ENCODE results near the gene PADI4. TPM values are rescaled to one million over a fixed set of nuclear protein-coding genes. Genes with fewer than 3 reads are reported as not detected.

PADI4 gene
- total RNA-seq, 1 experiment from 2014 or later, result 0.26 TPM

DNA sequence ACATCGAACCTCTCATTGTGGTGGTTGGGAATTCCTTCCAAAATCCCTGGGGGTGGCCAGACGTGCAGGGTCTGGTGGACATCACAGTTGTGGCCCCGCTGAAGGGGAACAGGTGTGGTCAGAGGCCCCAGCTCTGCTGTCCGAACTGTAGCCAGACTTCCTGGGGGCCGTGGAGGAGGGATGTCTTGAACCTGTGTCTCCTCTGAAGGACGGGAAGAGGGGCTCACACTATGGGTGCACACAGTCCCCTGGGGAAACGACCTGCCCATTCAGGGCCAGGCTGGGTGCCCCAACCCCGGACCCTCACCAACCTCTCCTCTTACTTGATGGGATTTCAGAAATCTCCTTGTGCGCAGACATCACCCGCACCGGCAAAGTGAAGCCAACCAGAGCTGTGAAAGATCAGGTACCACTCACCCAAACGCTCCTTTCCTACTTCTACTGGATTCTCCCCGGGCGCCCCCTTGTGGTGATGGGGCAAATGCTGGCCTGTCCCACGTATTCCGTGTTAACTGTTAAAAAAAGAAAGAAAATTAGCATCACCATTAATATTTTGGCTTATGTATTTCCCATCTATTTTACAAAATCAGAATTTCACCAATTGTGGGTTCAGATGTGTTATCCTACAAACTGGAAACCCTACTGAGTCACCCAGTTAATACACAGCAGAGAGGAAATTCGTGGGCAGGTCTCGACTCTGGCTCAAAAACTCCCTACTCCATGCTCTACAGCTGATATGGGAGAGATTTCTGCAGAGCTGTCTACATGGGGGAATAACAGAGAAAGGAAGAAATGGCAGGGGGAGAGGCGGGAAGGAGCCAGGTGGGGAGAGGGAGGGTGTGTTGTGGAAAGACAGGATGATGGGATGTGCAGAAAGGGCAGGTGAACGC lies 28.1 kb downstream of the PADI4 start:
- no peaks in the 10 kb centered on the region for H3K36me3 Mint-ChIP-seq
- no peak overlapping the region for H3K4me3 Mint-ChIP-seq
- no peak overlapping the region for H3K27ac Mint-ChIP-seq
- DNase-seq (ENCODE audit: low spot score) (peak; percentile 91), ATAC-seq (peak; percentile 89)
- H3K27me3 Mint-ChIP-seq (ENCODE audit: low read depth), result no peaks in the 10 kb centered on the region
- ChIA-PET CTCF (interaction anchor here (0.6 to 2.1 kb wide), 31 partner anchors 10 to 276 kb away, joined by 3 to 12 read pairs (median 5); partner anchors contain the start of gene RCC2), POLR2A (interaction anchor here (0.6 kb wide), 1 partner anchor 22 kb away, joined by 5 read pairs; no protein-coding TSS in a partner anchor)
- TF ChIP-seq, protein P1, sequence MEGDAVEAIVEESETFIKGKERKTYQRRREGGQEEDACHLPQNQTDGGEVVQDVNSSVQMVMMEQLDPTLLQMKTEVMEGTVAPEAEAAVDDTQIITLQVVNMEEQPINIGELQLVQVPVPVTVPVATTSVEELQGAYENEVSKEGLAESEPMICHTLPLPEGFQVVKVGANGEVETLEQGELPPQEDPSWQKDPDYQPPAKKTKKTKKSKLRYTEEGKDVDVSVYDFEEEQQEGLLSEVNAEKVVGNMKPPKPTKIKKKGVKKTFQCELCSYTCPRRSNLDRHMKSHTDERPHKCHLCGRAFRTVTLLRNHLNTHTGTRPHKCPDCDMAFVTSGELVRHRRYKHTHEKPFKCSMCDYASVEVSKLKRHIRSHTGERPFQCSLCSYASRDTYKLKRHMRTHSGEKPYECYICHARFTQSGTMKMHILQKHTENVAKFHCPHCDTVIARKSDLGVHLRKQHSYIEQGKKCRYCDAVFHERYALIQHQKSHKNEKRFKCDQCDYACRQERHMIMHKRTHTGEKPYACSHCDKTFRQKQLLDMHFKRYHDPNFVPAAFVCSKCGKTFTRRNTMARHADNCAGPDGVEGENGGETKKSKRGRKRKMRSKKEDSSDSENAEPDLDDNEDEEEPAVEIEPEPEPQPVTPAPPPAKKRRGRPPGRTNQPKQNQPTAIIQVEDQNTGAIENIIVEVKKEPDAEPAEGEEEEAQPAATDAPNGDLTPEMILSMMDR (IDR thresholded peaks at IDR 0.05), result peak; percentile 91
- TF ChIP-seq, protein P2, sequence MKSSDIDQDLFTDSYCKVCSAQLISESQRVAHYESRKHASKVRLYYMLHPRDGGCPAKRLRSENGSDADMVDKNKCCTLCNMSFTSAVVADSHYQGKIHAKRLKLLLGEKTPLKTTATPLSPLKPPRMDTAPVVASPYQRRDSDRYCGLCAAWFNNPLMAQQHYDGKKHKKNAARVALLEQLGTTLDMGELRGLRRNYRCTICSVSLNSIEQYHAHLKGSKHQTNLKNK (CRISPR knock-in tag; IDR thresholded peaks at IDR 0.05), result no peak
- peaks cover 4% of the 10 kb centered on the region; the same call in 1 of the 2 replicates for H3K9me3 Mint-ChIP-seq
- no peaks in the 10 kb centered on the region for H3K4me1 Mint-ChIP-seq

DNA sequence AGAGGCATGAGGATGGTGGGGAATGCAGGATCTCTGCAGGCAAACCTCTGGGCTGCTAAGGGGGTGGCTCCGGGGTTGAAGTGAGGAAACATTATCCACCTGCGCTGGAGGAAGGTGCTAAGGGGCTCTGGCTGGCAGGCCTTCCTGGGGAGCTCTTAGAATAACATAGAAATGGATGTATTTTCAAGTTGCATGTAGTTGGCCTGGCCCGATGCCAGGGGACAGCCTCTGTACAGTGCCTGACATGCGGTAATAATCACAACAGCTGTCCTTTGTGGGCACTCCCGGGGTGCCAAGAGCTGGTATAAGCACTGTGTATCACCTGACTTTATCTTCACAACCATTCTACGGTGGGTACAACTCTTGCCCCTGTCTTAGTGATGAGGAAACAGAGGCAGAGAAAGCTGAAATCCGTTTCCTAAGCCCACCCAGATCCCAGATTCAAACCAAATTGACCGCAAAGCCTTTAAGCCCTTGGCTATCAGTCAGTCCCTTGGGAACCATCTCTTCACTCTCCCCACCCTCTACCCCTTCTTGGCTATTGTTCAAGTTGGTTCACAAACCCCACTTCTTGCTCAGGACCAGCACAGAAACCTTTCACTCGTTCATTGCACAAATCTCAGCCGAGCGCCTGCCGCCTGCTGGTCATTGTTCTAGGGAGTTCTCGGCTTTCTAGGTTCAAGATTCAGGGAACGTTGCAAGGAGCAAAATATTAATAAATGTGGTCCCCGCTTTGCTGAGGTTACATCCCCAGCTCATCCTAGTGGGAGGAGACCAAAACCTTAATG lies 30.9 kb downstream of the PADI4 start:
- Mint-ChIP-seq H3K4me1 (no peaks in the 10 kb centered on the region), H3K9me3 (peaks cover 6% of the 10 kb centered on the region), H3K27ac (no peak overlapping the region), H3K36me3 (peaks cover 6% of the 10 kb centered on the region; the same call in 1 of the 2 replicates), H3K4me3 (no peak overlapping the region), H3K27me3 (ENCODE audit: low read depth) (no peaks in the 10 kb centered on the region)
- no peak for DNase-seq (ENCODE audit: low spot score)
- CTCF ChIA-PET, result interaction anchor here (0.8 to 1.4 kb wide), 5 partner anchors 17 to 279 kb away, joined by 3 to 4 read pairs (median 3); no protein-coding TSS in a partner anchor
- POLR2A ChIA-PET, result no interaction called here
- TF ChIP-seq ZBTB21 (CRISPR knock-in tag; IDR thresholded peaks at IDR 0.05; ENCODE audit: borderline replicate concordance) (no peak), TP53 (CRISPR knock-in tag; IDR thresholded peaks at IDR 0.05) (no peak), ZNF317 (CRISPR knock-in tag; IDR thresholded peaks at IDR 0.05; ENCODE audit: borderline replicate concordance, low read depth) (no peak), JUN (CRISPR knock-in tag; IDR thresholded peaks at IDR 0.05) (no peak), IRF2 (CRISPR knock-in tag; IDR thresholded peaks at IDR 0.05; ENCODE audit: borderline replicate concordance, low read depth) (no peak), KAT7 (CRISPR knock-in tag; IDR thresholded peaks at IDR 0.05; ENCODE audit: borderline replicate concordance) (no peak)
- TF ChIP-seq, protein P2 (CRISPR knock-in tag; IDR thresholded peaks at IDR 0.05), result no peak
- TF ChIP-seq, protein P3, sequence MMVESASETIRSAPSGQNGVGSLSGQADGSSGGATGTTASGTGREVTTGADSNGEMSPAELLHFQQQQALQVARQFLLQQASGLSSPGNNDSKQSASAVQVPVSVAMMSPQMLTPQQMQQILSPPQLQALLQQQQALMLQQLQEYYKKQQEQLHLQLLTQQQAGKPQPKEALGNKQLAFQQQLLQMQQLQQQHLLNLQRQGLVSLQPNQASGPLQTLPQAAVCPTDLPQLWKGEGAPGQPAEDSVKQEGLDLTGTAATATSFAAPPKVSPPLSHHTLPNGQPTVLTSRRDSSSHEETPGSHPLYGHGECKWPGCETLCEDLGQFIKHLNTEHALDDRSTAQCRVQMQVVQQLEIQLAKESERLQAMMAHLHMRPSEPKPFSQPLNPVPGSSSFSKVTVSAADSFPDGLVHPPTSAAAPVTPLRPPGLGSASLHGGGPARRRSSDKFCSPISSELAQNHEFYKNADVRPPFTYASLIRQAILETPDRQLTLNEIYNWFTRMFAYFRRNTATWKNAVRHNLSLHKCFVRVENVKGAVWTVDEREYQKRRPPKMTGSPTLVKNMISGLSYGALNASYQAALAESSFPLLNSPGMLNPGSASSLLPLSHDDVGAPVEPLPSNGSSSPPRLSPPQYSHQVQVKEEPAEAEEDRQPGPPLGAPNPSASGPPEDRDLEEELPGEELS (CRISPR knock-in tag; IDR thresholded peaks at IDR 0.05), result no peak
- TF ChIP-seq, protein P4, sequence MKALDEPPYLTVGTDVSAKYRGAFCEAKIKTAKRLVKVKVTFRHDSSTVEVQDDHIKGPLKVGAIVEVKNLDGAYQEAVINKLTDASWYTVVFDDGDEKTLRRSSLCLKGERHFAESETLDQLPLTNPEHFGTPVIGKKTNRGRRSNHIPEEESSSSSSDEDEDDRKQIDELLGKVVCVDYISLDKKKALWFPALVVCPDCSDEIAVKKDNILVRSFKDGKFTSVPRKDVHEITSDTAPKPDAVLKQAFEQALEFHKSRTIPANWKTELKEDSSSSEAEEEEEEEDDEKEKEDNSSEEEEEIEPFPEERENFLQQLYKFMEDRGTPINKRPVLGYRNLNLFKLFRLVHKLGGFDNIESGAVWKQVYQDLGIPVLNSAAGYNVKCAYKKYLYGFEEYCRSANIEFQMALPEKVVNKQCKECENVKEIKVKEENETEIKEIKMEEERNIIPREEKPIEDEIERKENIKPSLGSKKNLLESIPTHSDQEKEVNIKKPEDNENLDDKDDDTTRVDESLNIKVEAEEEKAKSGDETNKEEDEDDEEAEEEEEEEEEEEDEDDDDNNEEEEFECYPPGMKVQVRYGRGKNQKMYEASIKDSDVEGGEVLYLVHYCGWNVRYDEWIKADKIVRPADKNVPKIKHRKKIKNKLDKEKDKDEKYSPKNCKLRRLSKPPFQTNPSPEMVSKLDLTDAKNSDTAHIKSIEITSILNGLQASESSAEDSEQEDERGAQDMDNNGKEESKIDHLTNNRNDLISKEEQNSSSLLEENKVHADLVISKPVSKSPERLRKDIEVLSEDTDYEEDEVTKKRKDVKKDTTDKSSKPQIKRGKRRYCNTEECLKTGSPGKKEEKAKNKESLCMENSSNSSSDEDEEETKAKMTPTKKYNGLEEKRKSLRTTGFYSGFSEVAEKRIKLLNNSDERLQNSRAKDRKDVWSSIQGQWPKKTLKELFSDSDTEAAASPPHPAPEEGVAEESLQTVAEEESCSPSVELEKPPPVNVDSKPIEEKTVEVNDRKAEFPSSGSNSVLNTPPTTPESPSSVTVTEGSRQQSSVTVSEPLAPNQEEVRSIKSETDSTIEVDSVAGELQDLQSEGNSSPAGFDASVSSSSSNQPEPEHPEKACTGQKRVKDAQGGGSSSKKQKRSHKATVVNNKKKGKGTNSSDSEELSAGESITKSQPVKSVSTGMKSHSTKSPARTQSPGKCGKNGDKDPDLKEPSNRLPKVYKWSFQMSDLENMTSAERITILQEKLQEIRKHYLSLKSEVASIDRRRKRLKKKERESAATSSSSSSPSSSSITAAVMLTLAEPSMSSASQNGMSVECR (CRISPR knock-in tag; IDR thresholded peaks at IDR 0.05; ENCODE audit: borderline replicate concordance), result no peak
- TF ChIP-seq, protein P5, sequence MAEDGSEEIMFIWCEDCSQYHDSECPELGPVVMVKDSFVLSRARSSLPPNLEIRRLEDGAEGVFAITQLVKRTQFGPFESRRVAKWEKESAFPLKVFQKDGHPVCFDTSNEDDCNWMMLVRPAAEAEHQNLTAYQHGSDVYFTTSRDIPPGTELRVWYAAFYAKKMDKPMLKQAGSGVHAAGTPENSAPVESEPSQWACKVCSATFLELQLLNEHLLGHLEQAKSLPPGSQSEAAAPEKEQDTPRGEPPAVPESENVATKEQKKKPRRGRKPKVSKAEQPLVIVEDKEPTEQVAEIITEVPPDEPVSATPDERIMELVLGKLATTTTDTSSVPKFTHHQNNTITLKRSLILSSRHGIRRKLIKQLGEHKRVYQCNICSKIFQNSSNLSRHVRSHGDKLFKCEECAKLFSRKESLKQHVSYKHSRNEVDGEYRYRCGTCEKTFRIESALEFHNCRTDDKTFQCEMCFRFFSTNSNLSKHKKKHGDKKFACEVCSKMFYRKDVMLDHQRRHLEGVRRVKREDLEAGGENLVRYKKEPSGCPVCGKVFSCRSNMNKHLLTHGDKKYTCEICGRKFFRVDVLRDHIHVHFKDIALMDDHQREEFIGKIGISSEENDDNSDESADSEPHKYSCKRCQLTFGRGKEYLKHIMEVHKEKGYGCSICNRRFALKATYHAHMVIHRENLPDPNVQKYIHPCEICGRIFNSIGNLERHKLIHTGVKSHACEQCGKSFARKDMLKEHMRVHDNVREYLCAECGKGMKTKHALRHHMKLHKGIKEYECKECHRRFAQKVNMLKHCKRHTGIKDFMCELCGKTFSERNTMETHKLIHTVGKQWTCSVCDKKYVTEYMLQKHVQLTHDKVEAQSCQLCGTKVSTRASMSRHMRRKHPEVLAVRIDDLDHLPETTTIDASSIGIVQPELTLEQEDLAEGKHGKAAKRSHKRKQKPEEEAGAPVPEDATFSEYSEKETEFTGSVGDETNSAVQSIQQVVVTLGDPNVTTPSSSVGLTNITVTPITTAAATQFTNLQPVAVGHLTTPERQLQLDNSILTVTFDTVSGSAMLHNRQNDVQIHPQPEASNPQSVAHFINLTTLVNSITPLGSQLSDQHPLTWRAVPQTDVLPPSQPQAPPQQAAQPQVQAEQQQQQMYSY (CRISPR knock-in tag; IDR thresholded peaks at IDR 0.05), result no peak
- TF ChIP-seq, protein P1 (IDR thresholded peaks at IDR 0.05), result no peak
- no peak for ATAC-seq
